Fibroblast of villous mesenchyme (primary cell): ENCODE data around the gene TRPM5. TPM values are rescaled to one million over a fixed set of nuclear protein-coding genes. Genes with fewer than 3 reads are reported as not detected.
A peak's percentile ranks its signal among the peaks of the same experiment; 100 is the strongest.

Source experiments
- DNase-seq: peaks from one replicate; pipeline ENCODE4 v3.0.0-alpha.2; 2010; ENCODE audit warnings: low read depth
- H3K4me3 ChIP-seq: 2 replicates; pipeline ENCODE4 v1.5.1; 2011; ENCODE audit warnings: low read depth, mild to moderate bottlenecking, low read length
- total RNA-seq: library from RNA; depleted of rRNA; stranded (reverse); fragments of >200 nt; gene quantifications from 2 replicates; pipeline ENCODE4 v1.2.3, GENCODE V29; 2012
- TF ChIP-seq, protein P1 (sequence below): IDR thresholded peaks from 2 replicates; pipeline ENCODE4 v1.5.1; 2012; ENCODE audit warnings: low read depth, mild to moderate bottlenecking, low read length; ENCODE audit not compliant: insufficient read depth

The TRPM5 gene
- total RNA-seq, 1 donor = not detected

DNA sequence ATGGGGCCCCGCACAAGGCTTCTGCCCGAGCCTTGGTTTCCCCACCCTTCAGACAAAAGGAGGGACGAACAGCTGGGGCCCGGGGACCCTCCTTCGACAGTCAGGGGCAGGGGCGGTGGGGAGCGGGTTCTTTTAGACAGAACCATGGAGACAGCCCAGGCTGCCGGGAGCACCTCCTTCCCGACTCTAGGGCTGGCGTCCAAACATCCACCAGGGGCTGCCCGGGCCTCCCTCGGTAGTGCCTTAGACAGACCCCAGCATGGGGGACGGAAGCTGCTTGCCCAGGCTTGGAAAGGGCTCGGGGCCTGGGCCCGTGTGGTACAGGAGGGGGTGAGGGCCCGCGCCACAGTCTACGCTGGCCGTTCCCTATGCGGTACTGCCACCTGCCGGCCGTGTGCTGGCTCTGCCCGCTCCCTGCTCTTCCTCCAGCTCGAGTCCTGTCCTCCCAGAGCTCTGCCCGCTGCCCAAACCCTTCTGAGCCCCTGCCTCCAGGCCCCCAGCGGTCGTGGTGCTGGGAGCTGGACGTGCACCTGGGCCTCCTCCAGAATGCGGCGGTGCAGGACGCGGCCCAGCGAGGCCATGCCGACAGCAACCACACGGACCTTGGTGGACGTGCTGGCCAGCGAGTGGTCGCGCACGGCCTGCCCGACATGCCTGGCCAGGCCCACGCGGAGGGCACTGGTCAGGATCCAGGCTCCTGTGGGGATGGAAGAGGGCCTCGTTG is 23.6 kb downstream of the TRPM5 start:
- peak; percentile 62 for DNase-seq
- no peak overlapping the region for H3K4me3 ChIP-seq
- TF ChIP-seq, protein P1, sequence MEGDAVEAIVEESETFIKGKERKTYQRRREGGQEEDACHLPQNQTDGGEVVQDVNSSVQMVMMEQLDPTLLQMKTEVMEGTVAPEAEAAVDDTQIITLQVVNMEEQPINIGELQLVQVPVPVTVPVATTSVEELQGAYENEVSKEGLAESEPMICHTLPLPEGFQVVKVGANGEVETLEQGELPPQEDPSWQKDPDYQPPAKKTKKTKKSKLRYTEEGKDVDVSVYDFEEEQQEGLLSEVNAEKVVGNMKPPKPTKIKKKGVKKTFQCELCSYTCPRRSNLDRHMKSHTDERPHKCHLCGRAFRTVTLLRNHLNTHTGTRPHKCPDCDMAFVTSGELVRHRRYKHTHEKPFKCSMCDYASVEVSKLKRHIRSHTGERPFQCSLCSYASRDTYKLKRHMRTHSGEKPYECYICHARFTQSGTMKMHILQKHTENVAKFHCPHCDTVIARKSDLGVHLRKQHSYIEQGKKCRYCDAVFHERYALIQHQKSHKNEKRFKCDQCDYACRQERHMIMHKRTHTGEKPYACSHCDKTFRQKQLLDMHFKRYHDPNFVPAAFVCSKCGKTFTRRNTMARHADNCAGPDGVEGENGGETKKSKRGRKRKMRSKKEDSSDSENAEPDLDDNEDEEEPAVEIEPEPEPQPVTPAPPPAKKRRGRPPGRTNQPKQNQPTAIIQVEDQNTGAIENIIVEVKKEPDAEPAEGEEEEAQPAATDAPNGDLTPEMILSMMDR = peak; percentile 90

DNA sequence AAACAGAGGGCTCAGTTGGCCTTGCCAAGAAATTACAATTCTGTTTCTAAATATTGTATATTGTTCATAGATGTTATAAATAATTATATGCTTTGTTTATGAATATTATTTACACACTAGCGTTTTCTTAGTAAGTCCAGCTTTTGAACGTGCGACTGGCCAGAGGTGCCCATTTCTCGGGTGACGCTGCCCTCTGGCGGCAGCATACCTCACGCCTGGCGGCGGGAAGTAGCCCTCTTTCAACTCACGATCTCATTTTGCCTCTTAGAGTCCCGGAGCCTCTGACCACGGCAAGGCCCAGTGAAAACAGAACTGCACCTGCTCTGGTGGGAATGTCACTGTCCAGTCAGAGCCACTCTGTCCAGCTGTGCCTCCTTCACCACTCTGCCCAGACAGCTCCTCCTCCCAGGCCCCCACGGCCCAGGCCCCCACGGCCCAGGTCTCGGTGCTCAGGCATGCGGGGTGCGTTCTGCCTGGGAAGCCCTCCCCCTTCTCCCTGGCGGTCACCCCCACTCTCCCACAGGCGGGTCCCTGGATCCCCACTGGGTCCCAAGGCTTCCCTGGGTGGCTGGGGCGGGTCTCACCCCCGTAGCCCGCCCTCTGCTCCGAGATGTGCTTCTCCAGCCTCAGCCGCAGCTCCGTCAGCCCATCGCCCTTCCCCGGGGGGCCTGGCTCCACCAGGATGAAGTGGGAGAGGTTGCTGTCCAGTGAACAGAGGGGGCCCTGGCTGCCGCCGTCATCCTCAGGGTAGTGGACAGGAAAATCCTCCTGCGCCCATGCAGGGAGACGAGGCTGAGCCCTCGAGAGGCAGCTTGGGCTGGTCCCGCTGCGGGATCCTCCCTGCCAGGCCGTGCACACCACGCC is 24.4 kb downstream of the TRPM5 start:
- TF ChIP-seq, protein P1 = peak; percentile 86
- DNase-seq = peak; percentile 78
- no peak overlapping the region for H3K4me3 ChIP-seq

DNA sequence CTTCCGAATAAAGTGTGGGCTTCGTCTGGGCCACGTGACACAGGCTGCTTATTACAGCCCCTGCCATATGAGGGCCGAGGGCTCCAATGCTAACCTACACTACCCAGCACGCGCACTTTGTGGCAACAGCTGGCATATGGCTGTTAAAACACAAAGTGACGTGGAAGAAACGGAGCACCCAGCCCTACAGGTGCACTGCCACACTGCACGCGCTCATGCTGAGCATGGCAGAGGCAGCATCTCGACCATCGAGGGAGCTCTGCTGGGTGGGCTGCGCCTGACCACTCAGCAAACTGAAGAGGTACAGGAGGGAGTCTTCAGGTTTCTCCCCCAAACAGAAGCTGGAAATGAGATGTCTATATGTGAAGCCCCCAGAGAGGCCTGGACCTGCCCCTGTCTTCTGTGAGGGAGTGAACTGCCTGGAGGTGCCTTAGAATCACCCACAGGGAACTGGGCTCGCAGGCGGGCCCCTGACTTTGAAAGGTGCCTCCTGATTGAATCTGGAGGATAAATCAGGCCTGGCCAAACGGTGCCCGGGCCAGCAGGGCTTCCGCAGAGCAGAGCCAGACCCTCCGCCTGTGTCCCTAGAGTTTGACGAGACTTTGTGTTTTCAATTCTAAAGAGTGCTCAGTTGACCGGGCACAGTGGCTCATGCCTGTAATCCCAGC is 25.5 kb downstream of the TRPM5 start:
- H3K4me3 ChIP-seq = no peak overlapping the region
- DNase-seq = no peak
- TF ChIP-seq, protein P1 = no peak

DNA sequence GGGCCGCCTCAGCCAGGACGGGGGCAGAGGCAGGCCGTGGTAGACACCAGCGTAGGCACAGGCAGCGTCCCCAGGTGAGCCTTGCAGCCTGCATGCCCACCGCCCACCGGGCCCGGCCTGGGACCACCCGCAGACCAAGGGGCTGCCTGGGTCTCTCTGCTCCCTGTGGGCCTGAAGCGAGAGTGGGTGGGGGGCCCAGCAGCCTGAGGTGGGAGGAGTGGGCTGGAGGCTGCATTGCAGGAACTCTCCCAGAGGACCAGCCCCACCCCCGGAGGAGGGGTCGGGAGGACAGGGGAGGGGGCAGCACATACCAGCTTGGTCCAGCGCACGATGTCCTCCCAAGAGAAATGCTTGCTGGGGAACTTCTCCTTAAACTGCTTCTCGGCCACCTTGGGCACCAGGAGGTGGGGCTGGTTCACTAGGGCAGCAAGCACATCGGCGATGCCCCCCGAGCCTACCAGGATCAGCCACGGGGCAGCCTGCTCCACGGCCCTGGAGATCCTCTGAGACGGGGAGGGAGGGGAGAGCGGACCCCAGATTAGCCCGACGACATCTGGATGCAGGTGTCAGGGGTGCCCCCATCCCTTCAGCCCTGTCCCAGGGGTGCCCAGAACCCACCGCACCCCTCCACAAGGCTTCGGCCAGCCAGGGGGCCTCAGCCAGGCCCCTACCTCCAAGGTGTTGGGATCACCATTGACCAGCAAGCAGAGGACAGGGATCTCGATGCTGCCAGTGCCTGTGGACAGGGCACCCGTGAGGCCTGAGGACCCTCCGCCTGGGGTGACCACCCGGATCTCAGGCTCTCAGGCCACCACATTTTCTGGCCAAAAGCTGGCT is 26.2 kb downstream of the TRPM5 start:
- TF ChIP-seq, protein P1 = no peak
- no peak overlapping the region for H3K4me3 ChIP-seq
- no peak for DNase-seq

DNA sequence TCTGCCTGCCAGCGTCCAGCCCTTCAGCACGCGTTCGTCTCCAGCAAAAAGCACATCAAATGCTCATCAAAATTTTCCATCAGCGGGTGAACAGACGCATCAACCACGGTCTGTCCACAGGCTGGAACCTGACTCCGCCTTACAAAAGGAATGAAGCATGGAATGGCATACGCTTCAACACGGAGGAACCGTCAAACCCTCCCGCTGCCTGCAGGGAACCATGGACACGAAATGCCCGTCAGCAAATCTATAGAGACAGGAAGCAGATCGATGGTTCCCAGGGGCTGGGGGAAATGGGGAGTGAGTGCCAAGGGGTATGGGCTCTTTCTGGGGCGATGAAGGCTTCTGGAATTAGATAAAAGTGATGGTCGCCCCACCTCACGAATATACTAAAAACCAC is 27.5 kb downstream of the TRPM5 start:
- DNase-seq = no peak
- H3K4me3 ChIP-seq = no peak overlapping the region
- TF ChIP-seq, protein P1 = no peak
